Uterus (tissue), 4 donors: ENCODE measurements around the gene CILP. TPM values are rescaled to one million over a fixed set of nuclear protein-coding genes. Genes with fewer than 3 reads are reported as not detected.

ENCODE experiments used
- DNase-seq, 2 donors: peaks; one replicate each; pipeline ENCODE4 v3.0.0-alpha.2; 2019 to 2020
- H3K27ac ChIP-seq, 2 donors: fragments of 200-600 bp; sonication (generic); 1 replicate in 1 of 2; 2 replicates in 1 of 2; pipeline ENCODE4 v1.5.1; 2016 to 2018
- H3K27me3 ChIP-seq, 2 donors: fragments of 200-600 bp; sonication (generic); one replicate each; pipeline ENCODE4 v1.5.1; 2018 to 2019; ENCODE audit warnings: control low read depth in 1 of 2
- H3K36me3 ChIP-seq, 2 donors: fragments of 200-600 bp; sonication (generic); one replicate each; pipeline ENCODE4 v1.5.1; 2019; ENCODE audit warnings: control low read depth in 1 of 2
- H3K4me1 ChIP-seq, 2 donors: fragments of 200-600 bp; sonication (generic); one replicate each; pipeline ENCODE4 v1.5.1; 2018 to 2019; ENCODE audit warnings: control low read depth in 1 of 2
- H3K4me3 ChIP-seq, 2 donors: fragments of 200-600 bp; sonication (generic); 1 replicate in 1 of 2; 2 replicates in 1 of 2; pipeline ENCODE4 v1.5.1; 2018 to 2019; ENCODE audit warnings: mild to moderate bottlenecking in 1 of 2
- H3K9me3 ChIP-seq, 2 donors: fragments of 200-600 bp; sonication (generic); one replicate each; pipeline ENCODE4 v1.5.1; 2019; ENCODE audit warnings: control low read depth in 1 of 2
- POLR2A ChIP-seq, 2 donors: fragments of 450-650 bp; IDR thresholded peaks; one replicate each; pipeline ENCODE4 v1.6.1; 2016; ENCODE audit warnings: antibody characterized with exemption in 2 of 2, mild to moderate bottlenecking in 1 of 2, moderate library complexity in 1 of 2
- intact Hi-C: fragments of 100-400 bp; cut with DNase I; formaldehyde crosslinking; loops from one replicate; pipeline ENCODE4 v1.15.1; 2023; ENCODE audit warnings: low total_unique reads
- total RNA-seq, 4 donors: library from RNA; depleted of rRNA in 3 of 4; stranded (reverse); fragments of >200 nt in 3 of 4; gene quantifications; one replicate each; pipeline versions ENCODE4 v1.1.0 to v1.2.4, GENCODE V29; 2014 to 2023
- TF ChIP-seq, protein P1 (sequence below), 4 experiments: fragments of 200-600 bp in 2 of 4; fragments of 450-650 bp in 2 of 4; sonication (generic) in 2 of 4; IDR thresholded peaks; one replicate each; pipeline ENCODE4 v1.5.1; 2016 to 2019; ENCODE audit warnings: antibody characterized with exemption in 4 of 4, mild to moderate bottlenecking in 2 of 4, moderate library complexity in 1 of 4
- donor health status: DM: yes; HTN: yes; CAD: no.

Gene CILP
- total RNA-seq, 4 donors from 2014 or later, result 10.5 to 22.5 (median 14.4) TPM

DNA sequence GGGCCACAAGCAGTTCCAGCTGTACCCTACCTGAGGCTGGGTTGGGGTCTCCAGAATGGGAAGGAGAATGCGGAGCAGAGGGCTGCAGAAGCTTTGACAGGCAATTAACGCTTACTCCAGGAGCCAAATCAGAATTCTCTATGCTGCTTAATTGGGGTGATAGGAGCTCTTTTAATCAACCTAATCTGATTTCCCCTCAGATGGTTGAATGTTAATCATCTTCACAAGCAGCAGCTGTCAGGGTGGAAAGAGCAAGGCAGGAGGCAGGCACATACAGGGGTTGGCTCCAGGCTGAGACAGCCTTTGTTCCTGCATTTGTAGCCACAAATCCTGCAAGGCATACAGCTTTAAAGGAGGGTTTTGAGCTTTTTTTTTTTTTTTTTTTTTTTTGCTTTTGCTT, 2.6 kb downstream of the CILP start:
- Histone ChIP-seq H3K4me1 (peaks cover 0 to 4% of the 10 kb centered on the region in 2 donors), H3K27me3 (no peaks in the 10 kb centered on the region), H3K4me3 (no peak overlapping the region), H3K9me3 (no peaks in the 10 kb centered on the region), H3K36me3 (no peaks in the 10 kb centered on the region), H3K27ac (no peak overlapping the region)
- no peak for DNase-seq
- intact Hi-C loops, result no loop called here
- no peak for TF ChIP-seq POLR2A (IDR thresholded peaks at IDR 0.05)
- TF ChIP-seq, protein P1, sequence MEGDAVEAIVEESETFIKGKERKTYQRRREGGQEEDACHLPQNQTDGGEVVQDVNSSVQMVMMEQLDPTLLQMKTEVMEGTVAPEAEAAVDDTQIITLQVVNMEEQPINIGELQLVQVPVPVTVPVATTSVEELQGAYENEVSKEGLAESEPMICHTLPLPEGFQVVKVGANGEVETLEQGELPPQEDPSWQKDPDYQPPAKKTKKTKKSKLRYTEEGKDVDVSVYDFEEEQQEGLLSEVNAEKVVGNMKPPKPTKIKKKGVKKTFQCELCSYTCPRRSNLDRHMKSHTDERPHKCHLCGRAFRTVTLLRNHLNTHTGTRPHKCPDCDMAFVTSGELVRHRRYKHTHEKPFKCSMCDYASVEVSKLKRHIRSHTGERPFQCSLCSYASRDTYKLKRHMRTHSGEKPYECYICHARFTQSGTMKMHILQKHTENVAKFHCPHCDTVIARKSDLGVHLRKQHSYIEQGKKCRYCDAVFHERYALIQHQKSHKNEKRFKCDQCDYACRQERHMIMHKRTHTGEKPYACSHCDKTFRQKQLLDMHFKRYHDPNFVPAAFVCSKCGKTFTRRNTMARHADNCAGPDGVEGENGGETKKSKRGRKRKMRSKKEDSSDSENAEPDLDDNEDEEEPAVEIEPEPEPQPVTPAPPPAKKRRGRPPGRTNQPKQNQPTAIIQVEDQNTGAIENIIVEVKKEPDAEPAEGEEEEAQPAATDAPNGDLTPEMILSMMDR (IDR thresholded peaks at IDR 0.05), result no peak

DNA sequence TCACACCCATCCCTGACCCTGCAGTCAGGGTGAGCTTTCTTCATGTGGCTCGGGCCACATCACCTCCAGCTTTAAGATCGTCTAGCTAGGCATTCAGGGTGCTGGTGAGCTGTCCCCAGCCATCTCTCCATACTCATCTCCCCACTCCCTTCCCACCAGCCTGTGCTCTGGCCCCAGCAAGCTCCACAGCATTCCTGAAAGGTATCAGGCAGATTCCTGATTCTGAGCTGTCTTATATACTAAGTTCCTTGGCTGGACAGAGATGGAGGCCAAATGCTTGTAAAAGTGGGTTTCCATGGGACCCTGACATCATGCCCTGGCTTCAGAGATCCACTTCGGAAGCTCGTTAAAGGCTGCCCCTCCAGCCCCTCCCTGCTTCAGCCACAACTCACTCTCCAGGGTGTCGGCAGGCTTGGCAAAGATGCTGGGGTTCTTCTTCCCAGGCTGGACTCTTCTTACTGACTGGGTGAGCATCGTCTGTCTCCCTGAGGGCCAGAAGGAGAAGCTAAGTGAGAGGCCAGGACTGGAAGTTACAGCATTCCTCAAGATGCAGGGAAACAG, 3.9 kb downstream of the CILP start:
- H3K4me1 ChIP-seq, result peaks cover 0 to 4% of the 10 kb centered on the region in 2 donors
- no peak for TF ChIP-seq POLR2A (IDR thresholded peaks at IDR 0.05)
- DNase-seq, result no peak
- H3K9me3 ChIP-seq, result no peaks in the 10 kb centered on the region
- no peaks in the 10 kb centered on the region for H3K36me3 ChIP-seq
- H3K27ac ChIP-seq, result no peak overlapping the region
- intact Hi-C loops, result no loop called here
- no peaks in the 10 kb centered on the region for H3K27me3 ChIP-seq
- H3K4me3 ChIP-seq, result no peak overlapping the region

DNA sequence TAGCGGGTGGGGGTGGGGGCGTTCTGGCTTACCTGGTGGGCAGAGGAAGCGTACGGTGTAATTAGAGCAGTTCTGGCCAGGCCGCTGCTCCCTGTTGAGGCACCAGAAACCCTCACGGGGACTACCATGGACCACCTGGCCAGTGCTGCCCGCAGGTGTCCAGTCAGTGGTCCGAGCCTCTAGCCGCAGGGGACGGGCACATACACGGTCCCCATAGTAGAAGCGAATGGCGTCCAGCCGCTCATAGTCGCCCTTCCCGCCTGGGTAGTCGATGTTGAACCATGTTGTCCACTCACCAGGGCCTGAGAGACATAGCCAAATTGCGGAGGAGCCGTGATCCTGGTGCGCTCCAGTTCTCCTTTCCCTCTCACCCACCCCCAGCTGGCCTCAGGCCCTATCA, 4.5 kb downstream of the CILP start:
- H3K27ac ChIP-seq, result no peak overlapping the region

DNA sequence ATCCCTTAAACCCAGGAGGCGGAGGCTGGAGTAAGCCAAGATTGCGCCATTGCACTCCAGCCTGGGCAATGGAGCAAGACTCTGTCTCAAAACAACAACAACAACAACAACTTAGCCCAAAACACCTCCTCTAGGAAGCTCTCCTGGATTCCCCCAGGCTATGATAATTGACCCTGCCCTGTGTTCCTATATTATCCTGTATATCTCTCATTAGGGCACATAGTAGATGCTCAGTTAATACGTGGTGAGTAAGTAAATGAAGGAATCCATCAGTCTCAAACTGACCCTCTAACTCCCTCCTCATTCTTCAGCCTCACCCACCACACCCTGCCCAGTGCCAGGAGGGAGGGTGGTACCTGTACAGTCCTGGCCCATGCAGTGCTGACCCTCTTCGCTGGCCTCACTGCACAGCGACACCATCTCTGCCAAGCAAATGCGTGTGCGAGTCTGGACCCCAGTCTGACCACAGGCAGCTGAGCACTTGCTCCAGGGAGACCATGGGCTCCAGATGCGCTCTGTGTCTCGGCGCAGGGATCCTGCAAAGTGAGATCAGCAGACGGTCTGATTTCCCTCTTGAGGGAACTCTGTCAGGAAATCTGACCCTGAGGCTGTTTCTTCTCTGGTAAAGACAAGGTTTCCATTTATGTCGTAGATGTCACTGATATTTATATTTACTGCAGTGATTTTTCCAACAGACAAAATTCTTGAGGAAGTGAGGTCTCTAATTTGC, 6.2 kb downstream of the CILP start:
- no peaks in the 10 kb centered on the region for H3K36me3 ChIP-seq
- DNase-seq, result no peak
- H3K9me3 ChIP-seq, result no peaks in the 10 kb centered on the region
- H3K27me3 ChIP-seq, result no peaks in the 10 kb centered on the region
- no peak overlapping the region for H3K4me3 ChIP-seq
- H3K27ac ChIP-seq, result no peak overlapping the region
- TF ChIP-seq POLR2A (IDR thresholded peaks at IDR 0.05), result no peak
- TF ChIP-seq, protein P1 (IDR thresholded peaks at IDR 0.05), result no peak
- intact Hi-C loops, result no loop called here
- H3K4me1 ChIP-seq, result no peaks in the 10 kb centered on the region

More for the DNA sequence above, 4.5 kb downstream of the CILP start:
- no peak for TF ChIP-seq POLR2A (IDR thresholded peaks at IDR 0.05)
- TF ChIP-seq, protein P1 (IDR thresholded peaks at IDR 0.05), result no peak
- no peak overlapping the region for H3K4me3 ChIP-seq
- intact Hi-C loops, result no loop called here
- DNase-seq, result no peak
- no peaks in the 10 kb centered on the region for H3K36me3 ChIP-seq
- H3K27me3 ChIP-seq, result no peaks in the 10 kb centered on the region
- H3K4me1 ChIP-seq, result peaks cover 0 to 4% of the 10 kb centered on the region in 2 donors
- H3K9me3 ChIP-seq, result no peaks in the 10 kb centered on the region

DNA sequence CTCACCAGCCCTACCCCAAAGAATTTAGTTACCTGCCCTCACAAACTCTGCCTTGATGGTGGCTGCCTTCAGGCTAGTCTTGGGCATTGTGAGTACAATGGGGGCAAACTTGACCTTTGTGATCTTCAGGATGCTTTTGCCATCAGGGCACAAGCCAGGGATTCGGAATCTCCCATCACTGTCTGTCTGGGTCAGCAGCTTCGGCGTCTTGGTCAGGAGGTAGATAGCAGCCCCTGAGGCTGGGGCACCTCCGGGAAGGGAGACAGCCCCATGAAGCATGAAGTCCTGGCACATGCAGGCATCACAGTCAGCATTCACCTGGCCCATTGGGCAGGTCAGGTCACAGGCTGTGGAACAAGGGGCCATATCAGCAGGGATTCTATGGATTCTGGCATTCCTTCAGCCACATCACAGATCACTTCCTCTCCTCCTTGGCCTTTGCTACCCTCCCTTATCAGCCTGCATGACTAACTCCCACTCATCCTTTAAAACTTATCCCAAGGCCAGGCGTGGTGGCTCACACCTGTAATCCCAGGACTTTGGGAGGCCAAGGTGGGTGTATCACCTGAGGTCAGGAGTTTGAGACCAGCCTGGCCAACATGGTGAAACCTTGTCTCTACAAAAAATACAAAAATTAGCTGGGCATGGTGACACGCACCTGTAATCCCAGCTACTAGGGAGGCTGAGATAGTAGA, 6.9 kb downstream of the CILP start:
- Histone ChIP-seq H3K4me3 (no peak overlapping the region), H3K36me3 (no peaks in the 10 kb centered on the region), H3K4me1 (no peaks in the 10 kb centered on the region), H3K27me3 (no peaks in the 10 kb centered on the region), H3K27ac (no peak overlapping the region), H3K9me3 (no peaks in the 10 kb centered on the region)
- TF ChIP-seq, protein P1 (IDR thresholded peaks at IDR 0.05), result no peak
- TF ChIP-seq POLR2A (IDR thresholded peaks at IDR 0.05), result no peak
- intact Hi-C loops, result no loop called here
- DNase-seq, result no peak
